ENCODE results near the gene PITPNC1. TPM values are rescaled to one million over a fixed set of nuclear protein-coding genes. Genes with fewer than 3 reads are reported as not detected.

Gene PITPNC1
- total RNA-seq, 1 donor from 2014 or later, result 39.7 TPM

DNA sequence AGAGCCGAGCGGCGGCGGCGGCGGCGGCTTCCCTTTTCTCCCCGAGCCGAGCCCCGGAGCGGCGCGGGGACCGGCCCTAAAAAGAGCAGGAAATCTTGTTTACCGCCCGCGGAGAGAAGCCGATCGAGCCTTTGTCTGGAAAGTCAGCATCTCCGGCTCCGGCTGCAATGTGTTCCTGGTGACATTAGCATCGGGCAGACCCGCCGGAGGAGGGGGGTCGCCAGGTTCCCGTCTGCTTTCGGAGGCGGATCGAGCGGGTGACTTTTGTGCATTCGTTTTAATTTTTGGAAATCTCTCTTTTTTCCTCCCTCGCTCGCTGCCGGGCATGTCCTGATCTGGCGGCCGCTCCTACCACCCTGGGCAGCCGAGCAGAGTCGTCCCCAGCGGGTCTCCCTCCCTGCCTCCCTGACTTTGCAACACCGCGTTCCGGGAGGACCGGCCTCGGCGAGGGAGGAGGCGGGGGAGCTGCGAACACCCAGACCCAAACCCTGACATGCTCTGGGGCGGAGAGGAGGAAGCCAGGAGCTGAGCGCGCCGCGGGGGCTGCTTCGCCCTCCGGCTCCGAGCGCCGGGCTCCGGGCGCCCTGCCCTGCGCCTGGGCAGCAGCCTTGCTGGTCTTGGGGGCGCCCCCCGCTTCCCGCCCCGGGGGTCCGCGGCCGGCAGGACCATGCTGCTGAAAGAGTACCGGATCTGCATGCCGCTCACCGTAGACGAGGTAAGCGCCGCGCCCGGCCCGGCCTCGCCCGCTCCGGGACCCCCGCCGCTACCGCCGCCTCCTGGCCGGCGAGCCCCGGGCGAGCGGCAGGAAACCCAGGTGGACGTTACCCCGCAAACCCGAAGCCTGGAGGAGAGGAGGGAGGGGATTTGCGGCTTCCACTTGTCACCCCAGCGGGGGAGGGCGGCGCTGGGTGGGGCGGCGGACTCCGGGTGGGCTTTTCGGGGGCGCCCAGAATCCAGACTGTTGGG is 690 bp downstream of the PITPNC1 start:
- peaks cover 12% of the 10 kb centered on the region for H3K27me3 Mint-ChIP-seq (ENCODE audit: unreplicated experiment)
- DNase-seq (ENCODE audit: low spot score), result peak; percentile 60
- H3K4me1 Mint-ChIP-seq (ENCODE audit: unreplicated experiment), result peaks cover 31% of the 10 kb centered on the region
- H3K27ac Mint-ChIP-seq (ENCODE audit: unreplicated experiment), result peak overlapping the region; percentile 74
- TF ChIP-seq, protein P1, sequence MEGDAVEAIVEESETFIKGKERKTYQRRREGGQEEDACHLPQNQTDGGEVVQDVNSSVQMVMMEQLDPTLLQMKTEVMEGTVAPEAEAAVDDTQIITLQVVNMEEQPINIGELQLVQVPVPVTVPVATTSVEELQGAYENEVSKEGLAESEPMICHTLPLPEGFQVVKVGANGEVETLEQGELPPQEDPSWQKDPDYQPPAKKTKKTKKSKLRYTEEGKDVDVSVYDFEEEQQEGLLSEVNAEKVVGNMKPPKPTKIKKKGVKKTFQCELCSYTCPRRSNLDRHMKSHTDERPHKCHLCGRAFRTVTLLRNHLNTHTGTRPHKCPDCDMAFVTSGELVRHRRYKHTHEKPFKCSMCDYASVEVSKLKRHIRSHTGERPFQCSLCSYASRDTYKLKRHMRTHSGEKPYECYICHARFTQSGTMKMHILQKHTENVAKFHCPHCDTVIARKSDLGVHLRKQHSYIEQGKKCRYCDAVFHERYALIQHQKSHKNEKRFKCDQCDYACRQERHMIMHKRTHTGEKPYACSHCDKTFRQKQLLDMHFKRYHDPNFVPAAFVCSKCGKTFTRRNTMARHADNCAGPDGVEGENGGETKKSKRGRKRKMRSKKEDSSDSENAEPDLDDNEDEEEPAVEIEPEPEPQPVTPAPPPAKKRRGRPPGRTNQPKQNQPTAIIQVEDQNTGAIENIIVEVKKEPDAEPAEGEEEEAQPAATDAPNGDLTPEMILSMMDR (IDR thresholded peaks at IDR 0.05; ENCODE audit: unreplicated experiment), result no peak
- peak overlapping the region; percentile 89 for H3K4me3 Mint-ChIP-seq (ENCODE audit: unreplicated experiment)
- peaks cover 9% of the 10 kb centered on the region for H3K36me3 Mint-ChIP-seq (ENCODE audit: low read depth, unreplicated experiment)
- no peaks in the 10 kb centered on the region for H3K9me3 Mint-ChIP-seq (ENCODE audit: unreplicated experiment)

DNA sequence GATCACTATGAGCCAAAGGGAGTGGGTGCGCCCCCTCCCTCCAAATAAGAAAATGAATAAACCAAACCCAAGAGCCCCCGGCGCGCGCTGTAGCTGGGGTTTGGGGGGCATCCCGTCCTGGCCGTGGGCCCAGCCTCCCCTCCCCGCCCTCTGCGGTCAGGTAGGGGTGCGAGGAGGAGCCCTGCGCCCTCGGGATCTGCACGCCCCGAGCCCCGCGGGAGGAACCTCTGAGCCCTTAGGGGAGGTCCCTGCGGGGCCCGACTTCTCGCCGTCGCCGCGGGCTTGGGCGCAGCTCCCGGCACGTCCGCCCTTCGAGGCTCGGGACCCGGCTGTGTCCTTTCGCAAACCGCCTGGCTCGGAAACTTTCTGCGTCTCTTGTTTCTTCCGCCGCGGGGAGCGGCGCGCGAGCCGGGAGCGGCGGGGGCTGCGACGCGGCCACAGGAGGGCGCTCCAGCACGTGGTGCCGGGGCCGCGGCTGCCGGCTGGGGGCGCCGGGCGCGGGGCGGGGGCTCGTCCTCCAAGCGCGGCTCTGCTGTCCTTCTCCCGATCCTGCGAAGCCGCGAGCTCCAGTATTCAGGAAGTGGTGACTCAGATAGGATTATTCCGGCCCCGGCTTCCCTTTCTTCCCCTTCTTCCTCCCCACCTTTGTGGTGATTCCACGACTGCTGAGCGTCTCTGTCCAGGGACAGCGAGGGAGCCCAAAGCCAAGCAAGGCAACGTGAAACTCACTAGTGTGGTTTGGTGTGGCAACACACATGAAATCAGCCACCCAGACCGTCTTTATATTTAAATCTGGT is 1.6 kb downstream of the PITPNC1 start:
- TF ChIP-seq, protein P1 (IDR thresholded peaks at IDR 0.05; ENCODE audit: unreplicated experiment), result peak; percentile 83
- Mint-ChIP-seq H3K27me3 (ENCODE audit: unreplicated experiment) (peaks cover 12% of the 10 kb centered on the region), H3K27ac (ENCODE audit: unreplicated experiment) (peak overlapping the region; percentile 97), H3K36me3 (ENCODE audit: low read depth, unreplicated experiment) (peaks cover 9% of the 10 kb centered on the region), H3K4me1 (ENCODE audit: unreplicated experiment) (peaks cover 31% of the 10 kb centered on the region), H3K4me3 (ENCODE audit: unreplicated experiment) (peak overlapping the region; percentile 96), H3K9me3 (ENCODE audit: unreplicated experiment) (no peaks in the 10 kb centered on the region)
- DNase-seq (ENCODE audit: low spot score), result peak; percentile 92

DNA sequence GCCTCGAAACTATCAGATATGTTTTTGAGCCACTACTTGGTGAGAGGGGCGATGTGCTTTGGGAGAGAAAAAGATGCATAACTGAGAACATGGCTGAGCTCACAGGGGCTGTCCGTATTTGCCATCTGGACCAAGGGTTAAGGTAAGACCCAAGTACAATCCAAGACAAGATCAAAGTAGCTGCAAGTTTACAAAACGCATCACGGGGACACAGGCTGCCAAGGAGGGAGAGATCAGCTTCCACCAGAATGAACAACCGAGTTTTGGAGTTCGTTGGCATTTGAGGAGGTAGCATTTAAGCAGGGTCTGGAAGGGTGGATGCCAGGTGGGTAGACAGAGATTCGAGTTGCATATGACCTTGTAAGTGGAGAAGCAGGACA is 2.2 kb downstream of the PITPNC1 start:
- H3K36me3 Mint-ChIP-seq (ENCODE audit: low read depth, unreplicated experiment), result peaks cover 9% of the 10 kb centered on the region
- H3K4me1 Mint-ChIP-seq (ENCODE audit: unreplicated experiment), result peaks cover 31% of the 10 kb centered on the region
- H3K27me3 Mint-ChIP-seq (ENCODE audit: unreplicated experiment), result peaks cover 12% of the 10 kb centered on the region
- no peak for DNase-seq (ENCODE audit: low spot score)
- H3K4me3 Mint-ChIP-seq (ENCODE audit: unreplicated experiment), result peak overlapping the region; percentile 96
- peak overlapping the region; percentile 97 for H3K27ac Mint-ChIP-seq (ENCODE audit: unreplicated experiment)
- TF ChIP-seq, protein P1 (IDR thresholded peaks at IDR 0.05; ENCODE audit: unreplicated experiment), result no peak
- H3K9me3 Mint-ChIP-seq (ENCODE audit: unreplicated experiment), result no peaks in the 10 kb centered on the region

DNA sequence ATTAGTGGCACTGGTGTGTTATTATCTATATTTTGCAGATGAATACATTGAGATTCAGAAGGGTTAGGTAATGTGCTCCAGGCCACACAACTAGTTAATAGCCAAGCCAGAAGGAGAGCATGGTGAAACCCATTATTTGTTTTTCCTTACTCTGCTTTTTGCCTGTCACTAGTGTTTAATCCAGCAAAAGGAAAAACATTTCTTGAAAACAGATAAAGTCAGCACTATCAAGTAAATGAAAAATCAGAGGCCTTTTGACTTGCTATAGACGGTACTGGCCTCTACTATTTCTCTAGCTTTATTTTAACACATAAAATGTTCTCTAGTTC is 4.8 kb downstream of the PITPNC1 start:
- TF ChIP-seq, protein P1 (IDR thresholded peaks at IDR 0.05; ENCODE audit: unreplicated experiment), result no peak
- no peak overlapping the region for H3K4me3 Mint-ChIP-seq (ENCODE audit: unreplicated experiment)
- DNase-seq (ENCODE audit: low spot score), result no peak
- H3K9me3 Mint-ChIP-seq (ENCODE audit: unreplicated experiment), result no peaks in the 10 kb centered on the region
- peaks cover 7% of the 10 kb centered on the region for H3K27me3 Mint-ChIP-seq (ENCODE audit: unreplicated experiment)
- peaks cover 9% of the 10 kb centered on the region for H3K4me1 Mint-ChIP-seq (ENCODE audit: unreplicated experiment)
- H3K36me3 Mint-ChIP-seq (ENCODE audit: low read depth, unreplicated experiment), result peaks cover 9% of the 10 kb centered on the region
- peak overlapping the region; percentile 24 for H3K27ac Mint-ChIP-seq (ENCODE audit: unreplicated experiment)
